ENCODE measurements around the gene PDIK1L.

- TF ChIP-seq CTCF (IDR thresholded peaks at IDR 0.05; ENCODE audit: poor library complexity, severe bottlenecking) (no peak), EZH2 (IDR thresholded peaks at IDR 0.05; ENCODE audit: borderline replicate concordance, insufficient read depth, low read length, poor library complexity, severe bottlenecking) (no peak), EP300 (conservative IDR thresholded peaks at IDR 0.05; ENCODE audit: poor library complexity, severe bottlenecking) (no peak), MXI1 (conservative IDR thresholded peaks at IDR 0.05; ENCODE audit: poor library complexity, severe bottlenecking) (no peak), RAD21 (conservative IDR thresholded peaks at IDR 0.05) (no peak)
These were observed 47.1 kb upstream of the PDIK1L start for GRCh38 chr1:26064553-26064952.
